ENCODE results near the gene CAPG.
"Not testable (repeated sequence)": the region's sequence is repeated elsewhere in the genome, so short reads cannot be mapped to it uniquely, and the experiment has no call there.

Gene CAPG, protein sequence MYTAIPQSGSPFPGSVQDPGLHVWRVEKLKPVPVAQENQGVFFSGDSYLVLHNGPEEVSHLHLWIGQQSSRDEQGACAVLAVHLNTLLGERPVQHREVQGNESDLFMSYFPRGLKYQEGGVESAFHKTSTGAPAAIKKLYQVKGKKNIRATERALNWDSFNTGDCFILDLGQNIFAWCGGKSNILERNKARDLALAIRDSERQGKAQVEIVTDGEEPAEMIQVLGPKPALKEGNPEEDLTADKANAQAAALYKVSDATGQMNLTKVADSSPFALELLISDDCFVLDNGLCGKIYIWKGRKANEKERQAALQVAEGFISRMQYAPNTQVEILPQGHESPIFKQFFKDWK

DNA sequence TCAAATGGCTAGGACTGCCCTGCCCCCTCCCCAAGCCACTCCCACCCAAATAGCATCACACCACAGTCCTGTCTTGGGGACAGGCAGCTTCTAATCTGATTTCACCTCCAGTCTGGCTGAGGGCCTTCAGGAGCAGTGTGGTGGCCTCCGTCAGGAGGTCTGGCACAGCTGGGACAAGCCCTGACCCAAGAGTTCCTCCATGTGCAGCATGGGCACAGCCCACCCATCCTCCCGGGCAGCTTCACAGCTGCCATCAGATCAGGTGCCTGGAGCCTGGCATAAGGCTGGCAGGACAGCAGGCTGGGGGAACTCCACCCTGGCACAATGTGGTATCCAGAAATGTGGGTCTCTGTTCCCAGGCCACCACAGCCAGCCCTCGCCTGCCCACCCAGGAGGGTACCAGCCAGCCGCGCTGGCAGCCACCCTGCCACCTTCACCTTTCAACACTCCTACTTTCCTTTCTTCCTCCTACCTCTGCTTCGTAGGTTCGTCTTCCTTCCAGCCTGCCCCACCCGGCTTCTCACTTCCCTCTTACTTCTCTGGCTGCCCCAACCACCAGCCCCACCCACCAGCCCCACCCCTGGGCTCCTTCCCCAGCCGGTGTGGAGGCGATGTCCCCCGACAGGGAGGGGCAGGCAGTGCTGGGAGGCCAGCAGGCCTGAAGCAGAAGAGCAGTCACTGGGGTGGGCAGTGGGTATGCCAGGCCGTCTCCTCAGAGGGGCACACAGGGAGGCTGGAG, at the start of gene CAPG:
Gene CAPG (minus strand): TSS at position 522 of the 739 bp plus-strand sequence. CDS start 8,221 bp downstream, outside the sequence.
- no peak for DNase-seq (ENCODE audit: low read depth in 2 of 2)

DNA sequence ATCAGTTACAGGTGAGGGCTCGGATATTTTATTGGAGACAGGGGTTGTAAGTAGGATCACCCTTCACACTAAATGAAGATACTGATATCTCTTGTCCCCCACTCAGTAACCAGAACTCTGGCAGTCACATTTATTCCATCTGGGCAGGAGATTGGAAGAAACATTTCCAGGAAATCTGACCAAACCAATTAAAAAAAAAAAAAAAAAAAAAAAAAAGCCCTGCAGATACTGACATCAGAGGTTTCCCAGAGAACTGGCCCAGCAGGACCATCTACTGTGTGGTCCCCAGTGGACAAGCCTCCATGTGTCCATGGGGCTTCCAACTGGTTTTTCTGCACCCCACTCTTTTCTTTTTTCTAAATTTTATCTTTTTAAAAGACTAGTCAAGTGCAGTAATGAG, 49.6 kb upstream of the CAPG start:
- no peak for DNase-seq (ENCODE audit: low read depth in 2 of 2)

DNA sequence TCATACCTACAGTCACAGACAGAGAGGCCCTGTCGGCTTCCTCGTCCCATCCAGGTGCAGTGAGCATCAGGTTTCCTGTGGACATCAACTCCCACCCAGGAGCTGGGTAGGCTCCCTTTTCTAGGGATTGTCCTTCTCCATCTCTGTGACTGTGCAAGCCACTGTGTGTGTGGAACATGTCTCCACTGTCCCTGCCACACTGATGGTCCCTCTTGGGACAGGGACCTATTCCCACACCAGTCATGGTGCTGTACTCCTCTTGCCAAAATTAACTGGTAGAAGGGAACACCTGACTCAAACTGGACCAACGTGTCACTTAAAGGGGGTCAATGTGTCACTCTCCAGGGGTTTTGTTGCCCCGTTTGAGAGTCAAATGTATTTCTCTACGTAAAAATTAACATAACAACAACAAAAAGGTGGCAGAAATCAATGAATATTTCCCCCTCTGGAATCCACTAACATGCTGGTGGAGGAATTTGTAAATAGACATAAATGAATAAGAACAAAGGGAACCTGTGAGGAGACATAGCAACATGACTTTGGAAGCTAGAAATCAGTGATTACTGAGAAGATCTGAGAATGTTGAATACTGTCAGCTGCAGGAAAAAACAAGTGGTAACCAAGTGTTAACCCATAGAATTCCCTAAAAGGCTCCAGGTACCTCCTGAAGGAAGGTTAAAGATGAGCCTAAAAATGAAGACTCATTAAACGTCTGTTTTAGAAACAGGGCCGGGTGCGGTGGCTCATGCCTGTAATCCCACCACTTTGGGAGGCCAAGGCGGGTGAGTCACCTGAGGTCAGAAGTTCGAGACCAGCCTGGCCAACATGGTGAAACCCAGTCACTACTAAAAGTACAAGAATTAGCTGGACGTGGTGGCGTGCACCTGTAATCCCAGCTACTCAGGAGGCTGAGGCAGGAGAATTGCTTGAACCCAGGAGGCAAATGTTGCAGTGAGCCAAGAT, 48.7 kb upstream of the CAPG start:
- no peak for DNase-seq (ENCODE audit: low read depth in 2 of 2)

DNA sequence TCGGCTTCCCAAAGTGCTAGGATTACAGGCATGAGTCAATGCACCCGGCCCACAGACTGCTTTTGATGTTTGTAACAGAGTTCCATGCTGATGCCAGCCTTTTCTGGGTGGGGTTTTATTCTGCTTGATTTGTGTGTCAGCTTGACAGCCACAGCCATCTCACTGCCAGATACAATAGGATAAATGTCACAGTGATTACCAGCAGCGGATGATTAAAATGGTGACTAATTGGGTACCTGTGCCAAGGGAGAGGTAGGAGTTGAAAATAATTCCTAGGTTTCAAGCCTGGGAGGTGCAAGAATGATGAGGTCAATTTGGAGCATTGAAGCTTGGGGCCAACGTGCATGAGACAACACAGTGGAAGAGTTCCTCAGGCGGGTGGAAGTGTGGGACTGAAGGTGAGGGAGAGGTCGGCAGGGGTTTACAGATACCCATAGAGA, 47.7 kb upstream of the CAPG start:
- no peak for DNase-seq (ENCODE audit: low read depth in 2 of 2)

DNA sequence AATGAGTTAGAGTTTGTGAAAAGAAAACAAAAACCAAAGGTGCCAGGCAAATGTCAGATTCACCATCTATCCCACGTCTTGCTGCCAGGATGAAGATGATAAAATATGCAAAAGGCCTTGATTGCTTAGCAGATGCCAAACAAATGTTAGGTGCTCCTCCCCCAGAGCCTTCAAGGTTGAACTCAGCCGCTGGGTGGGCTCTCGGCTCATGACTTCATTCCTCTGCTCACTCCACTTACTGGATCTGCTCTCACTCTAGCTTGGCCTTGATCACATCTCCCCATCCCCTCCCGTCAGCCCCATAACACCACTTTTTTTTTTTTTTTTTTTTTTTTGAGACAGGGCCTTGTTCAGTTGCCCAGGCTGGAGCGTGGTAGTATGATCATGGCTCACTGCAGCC, 46.9 kb upstream of the CAPG start:
- no peak for DNase-seq (ENCODE audit: low read depth in 2 of 2)

DNA sequence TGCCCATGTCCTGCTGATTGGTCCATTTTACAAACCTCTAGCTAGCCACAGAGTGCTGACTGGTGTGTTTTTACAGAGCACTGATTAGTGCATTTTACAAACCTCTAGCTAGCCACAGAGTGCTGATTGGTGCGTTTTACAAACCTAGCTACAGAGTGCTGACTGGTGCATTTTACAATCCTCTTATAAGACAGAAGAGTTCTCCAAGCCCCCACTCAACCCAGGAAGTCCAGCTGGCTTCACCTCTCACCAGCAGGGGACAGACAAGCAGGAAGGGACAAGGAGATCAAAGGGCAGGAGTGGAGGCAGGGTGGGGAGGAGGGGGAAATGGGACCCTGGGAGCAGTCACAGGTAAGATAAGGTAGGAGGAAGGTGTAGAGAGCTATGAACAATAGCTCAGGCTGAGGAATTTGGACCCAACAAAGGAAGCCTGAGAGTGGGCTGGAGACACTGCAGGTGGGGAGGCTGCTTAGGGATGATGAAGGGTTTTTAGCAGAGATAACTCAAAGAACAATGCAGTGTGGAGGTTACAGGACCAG, 45.5 kb upstream of the CAPG start:
- no peak for DNase-seq (ENCODE audit: low read depth in 2 of 2)

DNA sequence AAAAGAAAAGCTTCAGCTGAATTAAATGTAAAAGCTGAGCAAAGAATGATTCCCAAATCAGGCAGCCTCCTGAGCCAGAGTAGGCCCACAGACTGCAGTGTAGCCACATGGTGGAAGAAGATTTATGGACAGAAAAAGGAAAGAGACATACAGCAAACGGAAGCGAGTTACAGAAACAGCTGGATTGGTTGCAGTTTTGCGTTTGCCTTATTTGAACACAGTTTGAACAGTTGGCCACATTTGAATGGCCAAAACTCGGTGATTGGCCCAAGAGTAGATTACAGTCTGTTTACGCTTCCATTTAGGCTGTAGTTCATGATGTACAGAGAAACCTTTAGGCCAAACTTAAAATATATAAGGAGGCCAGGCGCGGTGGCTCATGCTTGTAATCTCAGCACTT, 43.4 kb upstream of the CAPG start:
- no peak for DNase-seq (ENCODE audit: low read depth in 2 of 2)

DNA sequence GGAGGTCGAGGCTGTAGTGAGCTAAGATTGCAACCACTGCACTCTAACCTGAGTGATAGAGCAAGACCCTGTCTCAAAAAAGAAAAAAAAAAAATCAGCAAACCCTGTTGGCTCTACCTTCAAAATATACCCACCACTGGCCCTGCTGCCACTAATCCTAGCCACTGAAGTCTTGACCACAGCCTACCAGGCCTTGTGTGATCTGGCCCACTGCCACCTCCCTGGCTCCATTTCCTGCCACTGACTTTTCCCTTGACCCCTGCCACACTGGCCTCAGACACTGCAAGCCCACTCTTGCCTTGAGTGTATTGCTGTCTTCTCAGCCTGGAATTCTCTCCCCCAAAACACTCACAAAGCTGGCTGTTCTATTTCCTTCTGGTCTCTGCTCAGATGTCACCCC, 42.1 kb upstream of the CAPG start:
- DNase-seq (ENCODE audit: low read depth in 2 of 2): no peak

DNA sequence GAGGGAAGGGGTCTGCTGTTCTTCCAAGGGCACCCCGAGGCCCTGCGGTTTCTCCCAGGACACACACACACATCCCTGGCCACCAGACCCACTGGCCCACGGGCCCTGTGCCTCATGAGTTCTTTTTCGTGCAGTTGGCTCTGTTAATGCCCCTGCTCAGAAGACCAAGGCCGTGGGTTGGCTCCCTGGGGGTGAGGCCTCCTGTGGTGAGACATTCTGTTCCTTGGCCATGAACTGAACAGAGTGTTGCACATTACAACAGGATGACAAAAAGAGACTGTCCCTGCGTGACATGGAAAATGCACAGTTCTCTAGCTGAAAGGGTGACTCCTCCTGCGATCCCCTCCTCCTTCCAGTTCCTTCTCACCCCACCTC, 39.0 kb upstream of the CAPG start:
- no peak for DNase-seq (ENCODE audit: low read depth in 2 of 2)

DNA sequence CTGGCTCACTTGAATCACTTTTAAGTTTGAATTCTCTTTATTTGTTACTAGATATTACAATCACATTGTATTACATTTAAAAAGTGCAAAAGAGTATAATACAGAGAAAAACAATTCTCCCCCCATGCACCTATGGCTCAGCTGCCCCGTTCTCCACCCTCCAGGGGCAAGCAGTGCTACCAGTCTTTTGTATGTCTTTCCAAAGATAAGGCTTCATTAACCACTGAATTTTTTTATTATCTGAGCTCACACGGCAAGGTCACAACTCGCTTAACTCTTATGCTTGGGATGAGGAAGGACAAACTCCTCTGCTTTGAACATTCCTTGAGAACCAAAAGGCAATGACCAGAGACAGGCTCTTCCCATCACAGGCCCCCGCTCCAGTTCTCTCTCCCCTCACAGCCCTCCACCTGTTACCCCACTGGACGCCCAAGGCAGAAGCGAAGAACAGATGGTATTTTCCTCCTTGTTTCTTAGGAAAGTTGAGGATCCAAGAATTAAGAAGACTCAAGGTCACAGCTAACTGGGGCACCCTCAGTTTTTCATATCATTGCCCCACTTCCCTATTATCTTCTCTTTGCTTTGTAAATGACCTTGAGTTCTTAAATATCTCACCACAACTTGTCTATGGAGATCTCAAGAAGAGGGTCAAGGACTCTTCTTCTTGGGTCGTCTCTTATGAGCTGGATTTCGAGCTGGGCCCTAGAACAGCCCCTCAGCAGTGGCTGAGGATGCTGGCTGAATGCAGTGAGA, 38.5 kb upstream of the CAPG start:
- no peak for DNase-seq (ENCODE audit: low read depth in 2 of 2)

DNA sequence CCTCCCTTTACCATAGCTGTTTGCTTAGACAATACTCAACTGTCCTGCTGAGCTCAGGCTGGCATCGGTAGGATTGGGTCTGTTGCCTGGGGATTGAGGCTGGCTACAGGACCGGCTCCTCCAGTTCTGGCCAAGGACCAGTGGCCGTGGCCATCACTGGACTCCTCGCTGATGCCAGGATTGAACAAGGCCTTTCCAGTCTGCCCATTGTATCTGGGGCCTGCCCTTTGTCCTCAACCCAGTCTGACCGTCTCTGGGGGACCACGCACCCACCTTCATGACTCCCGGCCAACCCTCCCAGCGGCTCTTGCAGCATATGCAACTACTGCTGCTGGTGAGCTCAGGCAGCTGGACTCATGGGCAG, 37.0 kb upstream of the CAPG start:
- no peak for DNase-seq (ENCODE audit: low read depth in 2 of 2)

DNA sequence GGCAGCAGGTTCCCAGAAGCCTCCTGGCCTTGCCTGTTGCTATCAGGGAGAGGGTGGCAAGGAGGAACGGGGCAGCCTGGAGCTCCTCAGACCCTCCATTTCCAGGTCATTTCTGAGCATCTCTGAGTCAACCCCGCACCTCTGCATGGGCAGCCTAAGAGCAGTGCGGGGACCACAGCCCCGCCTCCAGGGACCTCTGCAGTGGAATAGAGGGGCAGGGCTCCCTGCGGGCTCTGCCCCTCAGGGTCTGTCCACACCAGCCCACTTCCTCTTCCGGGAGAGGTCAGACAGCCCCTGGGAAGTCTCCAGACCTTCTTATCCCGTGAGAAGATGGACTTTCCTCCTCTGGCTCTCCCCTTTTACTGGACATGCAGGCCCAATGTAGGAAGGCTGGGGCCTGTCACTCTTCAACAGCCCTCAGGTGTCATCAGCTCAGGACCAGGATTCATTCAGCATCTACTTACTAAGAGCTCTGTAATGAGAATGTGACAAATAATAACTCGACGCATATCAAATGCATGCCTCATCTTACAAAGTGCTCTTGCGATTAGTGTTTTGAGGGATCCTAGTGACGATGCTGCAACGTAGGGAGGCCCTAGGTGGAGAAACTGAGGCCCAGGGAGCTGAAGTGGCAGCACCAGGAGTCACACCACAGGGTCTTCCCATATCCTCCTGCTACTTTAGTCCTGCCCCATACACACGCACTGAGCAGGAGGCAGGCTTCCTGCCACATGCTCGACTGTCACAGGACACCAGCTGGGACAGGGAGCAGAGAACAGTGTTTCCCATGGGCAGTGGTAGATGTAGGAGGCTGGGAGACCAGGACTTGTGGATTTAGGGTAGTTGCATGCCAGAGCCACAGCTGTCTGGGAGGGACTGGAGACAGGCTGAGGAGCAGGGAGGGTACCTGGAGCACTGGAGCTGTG, 36.4 kb upstream of the CAPG start:
- no peak for DNase-seq (ENCODE audit: low read depth in 2 of 2)

DNA sequence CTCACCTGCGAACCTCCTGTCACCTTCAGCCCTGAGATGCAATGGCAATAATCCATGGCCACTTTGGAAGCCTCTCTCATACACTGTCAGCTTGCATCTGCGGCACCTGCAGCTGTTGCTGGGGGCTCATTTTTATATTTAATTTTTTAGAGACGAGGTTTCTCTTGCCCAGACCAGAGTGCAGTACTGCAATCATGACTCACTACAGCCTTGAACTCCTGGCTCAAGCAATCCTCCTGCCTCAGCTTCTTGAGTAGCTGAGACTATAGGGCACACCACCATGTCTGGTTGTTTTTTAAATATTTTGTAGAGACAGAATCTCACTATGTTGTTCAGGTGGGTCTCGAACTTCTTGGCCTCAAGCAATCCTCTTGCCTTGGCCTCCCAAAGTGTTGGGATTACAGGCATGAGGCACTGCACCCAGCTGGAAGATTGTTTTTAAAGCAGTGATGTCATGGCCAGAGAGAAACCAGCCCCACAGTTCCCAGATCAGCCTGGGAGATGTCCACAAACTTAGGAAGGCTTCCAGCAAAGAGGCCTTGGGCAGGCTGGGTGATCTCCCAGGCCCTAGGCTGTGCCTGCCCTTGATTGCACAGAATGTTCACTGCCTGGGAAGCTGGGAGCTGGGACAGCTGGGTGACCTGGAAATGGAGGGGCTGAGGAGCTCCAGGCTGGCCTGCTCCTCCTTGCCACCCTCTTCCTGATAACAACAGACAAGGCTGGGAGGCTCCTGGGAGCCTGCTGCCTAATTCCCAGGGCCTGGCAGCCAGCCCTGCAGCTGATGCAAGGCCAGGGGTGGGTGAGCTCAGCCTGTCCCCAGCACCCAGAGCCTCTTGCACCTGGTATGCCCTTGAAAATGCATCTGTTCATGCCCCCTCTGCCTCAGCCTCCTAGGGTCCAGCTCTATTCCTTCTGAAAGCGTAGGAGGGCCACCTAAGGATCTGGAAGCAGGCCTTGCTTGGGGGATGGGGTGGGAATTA, 35.4 kb upstream of the CAPG start:
- DNase-seq (ENCODE audit: low read depth in 2 of 2): peak; percentile 67 to 68

DNA sequence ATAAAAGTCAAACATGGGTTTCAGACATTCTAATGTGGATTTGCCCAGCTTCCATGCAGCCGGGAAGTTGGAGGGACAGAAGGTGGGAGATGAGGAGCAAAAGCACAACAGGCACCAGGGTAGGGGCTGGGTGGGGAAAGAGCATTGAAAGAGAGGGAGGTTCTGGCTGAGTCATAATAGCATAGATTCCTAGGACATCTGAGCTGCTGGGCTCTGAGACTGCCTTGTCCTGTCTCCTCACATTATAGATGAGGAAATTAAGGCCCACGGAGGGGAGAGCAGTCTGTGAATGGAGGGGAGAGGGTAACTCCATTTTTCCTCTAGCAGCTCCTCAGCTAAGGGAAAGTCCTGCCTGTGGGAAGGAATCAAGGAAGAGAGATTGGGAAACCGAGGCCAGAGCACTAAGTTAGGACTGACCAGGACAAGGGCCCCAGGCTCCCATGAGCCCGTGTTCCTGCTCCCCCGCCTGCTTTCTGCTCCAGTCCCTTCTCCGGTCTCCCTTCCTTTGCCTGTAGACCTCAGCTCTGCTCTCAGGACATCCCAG, 34.5 kb upstream of the CAPG start:
- no peak for DNase-seq (ENCODE audit: low read depth in 2 of 2)

DNA sequence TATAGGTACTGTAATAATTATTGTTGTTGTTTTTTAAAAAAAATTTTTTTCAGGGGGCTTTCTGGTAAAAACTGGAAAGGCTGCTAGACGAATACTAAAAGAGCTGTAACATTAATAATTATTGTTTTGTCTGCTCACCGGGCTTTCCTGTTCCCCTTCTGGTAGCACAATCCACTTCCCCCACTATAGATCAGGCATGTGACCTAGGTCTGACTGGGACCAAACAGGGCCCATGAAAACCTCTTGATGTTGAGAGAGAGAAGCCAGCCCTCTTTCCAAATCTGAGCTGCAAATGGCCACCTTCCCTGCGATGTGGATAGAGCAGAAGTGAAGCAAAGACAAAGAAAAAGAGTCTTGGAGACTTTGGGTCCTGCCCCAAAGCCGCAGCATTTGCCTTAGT, 31.7 kb upstream of the CAPG start:
- no peak for DNase-seq (ENCODE audit: low read depth in 2 of 2)

DNA sequence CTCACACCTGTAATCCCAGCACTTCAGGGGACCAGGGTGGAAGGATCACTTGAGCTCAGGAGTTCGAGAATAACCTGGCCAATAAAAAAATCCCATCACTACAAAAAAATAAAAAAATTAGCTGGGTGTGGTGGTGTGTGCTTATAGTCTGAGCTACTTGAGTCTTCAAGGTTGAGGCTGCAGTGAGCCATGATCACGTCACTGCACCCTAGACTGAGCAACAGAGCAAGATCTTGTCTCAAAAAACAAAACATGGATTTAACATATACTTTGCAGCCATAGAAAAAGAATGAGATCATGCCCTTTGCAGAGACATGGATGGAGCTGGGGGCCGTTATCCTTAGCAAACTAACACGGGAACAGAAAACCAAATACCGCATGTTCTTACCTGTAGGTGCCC, 30.6 kb upstream of the CAPG start:
- no peak for DNase-seq (ENCODE audit: low read depth in 2 of 2)

DNA sequence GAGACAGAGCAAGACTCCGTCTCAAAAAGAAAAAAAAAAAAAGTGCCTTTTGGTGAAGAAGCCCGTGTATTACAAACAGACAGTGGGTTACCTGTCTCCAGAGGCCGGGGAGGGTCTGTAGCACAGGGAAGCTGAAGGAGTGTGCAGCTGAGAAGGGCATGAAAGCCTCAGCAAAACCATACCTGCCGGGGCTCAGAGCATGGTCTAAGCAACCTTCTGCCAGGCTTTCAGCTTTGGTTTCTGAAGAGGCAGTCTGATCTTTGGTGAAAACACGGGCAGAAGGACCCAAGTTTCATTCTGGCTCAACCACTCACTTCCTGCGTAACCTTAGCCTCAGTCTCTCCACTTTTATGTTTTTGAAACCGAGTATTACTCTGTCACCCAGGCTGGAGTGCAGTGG, 29.8 kb upstream of the CAPG start:
- DNase-seq (ENCODE audit: low read depth in 2 of 2): no peak

DNA sequence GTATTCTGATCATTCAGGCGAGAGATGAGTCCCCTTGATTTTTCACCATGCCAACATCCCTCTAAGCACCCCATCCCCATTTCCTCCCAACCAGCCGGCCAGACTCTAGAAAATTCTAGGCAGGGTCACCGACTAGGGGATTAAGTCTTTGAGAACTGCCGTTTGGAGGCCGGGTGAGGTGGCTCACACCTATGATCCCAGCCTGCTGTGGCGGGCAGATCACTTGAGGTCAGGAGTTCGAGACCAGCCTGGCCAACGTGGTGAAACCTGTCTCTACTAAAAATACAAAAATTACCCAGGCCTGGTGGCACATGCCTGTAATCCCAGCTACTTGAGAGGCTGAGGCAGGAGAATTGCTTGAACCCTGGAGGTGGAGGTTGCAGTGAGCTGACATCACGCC, 29.4 kb upstream of the CAPG start:
- not testable (repeated sequence) for DNase-seq (ENCODE audit: low read depth in 2 of 2)

DNA sequence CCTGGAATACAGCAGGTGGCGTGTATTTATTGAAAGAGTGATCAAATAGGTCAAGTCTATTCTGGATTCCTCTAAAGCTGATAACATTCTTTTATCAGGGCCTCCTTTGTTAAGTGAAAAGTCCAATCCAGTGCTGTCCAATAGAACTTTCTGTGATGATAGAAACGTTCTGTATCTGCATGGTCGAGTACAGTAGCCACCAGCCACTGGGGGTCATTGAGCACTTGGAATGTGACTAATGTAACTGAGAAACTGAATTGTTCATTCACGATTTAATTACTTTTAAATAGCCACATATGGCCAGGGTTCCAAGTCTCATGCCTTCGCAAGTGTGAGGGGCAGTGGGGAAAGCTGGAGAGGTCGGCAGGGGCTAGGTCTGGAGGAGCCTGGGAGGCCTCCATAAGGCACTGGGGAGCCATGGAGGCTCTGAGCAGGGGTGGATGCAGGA, 28.9 kb upstream of the CAPG start:
- DNase-seq (ENCODE audit: low read depth in 2 of 2): no peak
